Measurements from ENCODE around the gene PCDH8.

GRCh38 chr13:52868190-52868589 lies 19.8 kb upstream of the PCDH8 start:
- TF ChIP-seq CTCF (IDR thresholded peaks at IDR 0.05) (no peak), POLR2A (IDR thresholded peaks at IDR 0.05) (no peak)

All from esophagus squamous epithelium (tissue), 4 donors.